Calu3 (cell line): ENCODE measurements around the gene ING4. TPM values are rescaled to one million over a fixed set of nuclear protein-coding genes. Genes with fewer than 3 reads are reported as not detected.
A peak's percentile ranks its signal among the peaks of the same experiment; 100 is the strongest.

ENCODE experiments used
- BruUV-seq: library from RNA; stranded (reverse); fragments of 400-500 nt; replicated peaks from 2 replicates; lab custom pipeline; 2021; lab: Mats Ljungman, UMichigan
- CTCF ChIA-PET: fragments of 300-600 bp; sonication (Branson Sonifier 250); formaldehyde crosslinking; loops from one replicate; lab custom pipeline; 2022; ENCODE audit warnings: antibody characterized with exemption; lab: Charles Lee
- DNase-seq: peaks from one replicate; pipeline ENCODE4 v3.0.0; 2022
- H3K27ac Mint-ChIP-seq: one replicate; pipeline ENCODE4 v1.8.0; 2022; ENCODE audit warnings: mixed read lengths; ENCODE audit not compliant: unreplicated experiment
- H3K27me3 Mint-ChIP-seq: one replicate; pipeline ENCODE4 v1.8.0; 2022; ENCODE audit warnings: mixed read lengths; ENCODE audit not compliant: unreplicated experiment
- H3K36me3 Mint-ChIP-seq: one replicate; pipeline ENCODE4 v1.8.0; 2022; ENCODE audit warnings: mild to moderate bottlenecking, moderate library complexity, mixed read lengths; ENCODE audit not compliant: insufficient read depth, unreplicated experiment
- H3K4me1 Mint-ChIP-seq: one replicate; pipeline ENCODE4 v1.8.0; 2022; ENCODE audit warnings: mild to moderate bottlenecking, low read depth, mixed read lengths; ENCODE audit not compliant: unreplicated experiment
- H3K4me3 Mint-ChIP-seq: one replicate; pipeline ENCODE4 v1.8.0; 2022; ENCODE audit warnings: mild to moderate bottlenecking, low read depth, moderate library complexity, mixed read lengths; ENCODE audit not compliant: unreplicated experiment
- H3K9me3 Mint-ChIP-seq: one replicate; pipeline ENCODE4 v1.8.0; 2022; ENCODE audit warnings: low read depth, mixed read lengths; ENCODE audit not compliant: unreplicated experiment
- intact Hi-C: fragments of 100-400 bp; cut with micrococcal nuclease; formaldehyde crosslinking; loops from one replicate; pipeline ENCODE4 v1.10.0; 2022; ENCODE audit not compliant: unreplicated experiment
- total RNA-seq: library from RNA; stranded (reverse); gene quantifications from 2 replicates; pipeline ENCODE4 v1.2.3, GENCODE V29; 2022
- TF ChIP-seq, protein P1 (sequence below): fragments of 200-600 bp; IDR thresholded peaks from one replicate; pipeline ENCODE4 v1.8.0; 2022; ENCODE audit warnings: antibody characterized with exemption; ENCODE audit not compliant: unreplicated experiment

Gene ING4
- total RNA-seq, 1 experiment from 2014 or later, result 24.9 TPM

DNA sequence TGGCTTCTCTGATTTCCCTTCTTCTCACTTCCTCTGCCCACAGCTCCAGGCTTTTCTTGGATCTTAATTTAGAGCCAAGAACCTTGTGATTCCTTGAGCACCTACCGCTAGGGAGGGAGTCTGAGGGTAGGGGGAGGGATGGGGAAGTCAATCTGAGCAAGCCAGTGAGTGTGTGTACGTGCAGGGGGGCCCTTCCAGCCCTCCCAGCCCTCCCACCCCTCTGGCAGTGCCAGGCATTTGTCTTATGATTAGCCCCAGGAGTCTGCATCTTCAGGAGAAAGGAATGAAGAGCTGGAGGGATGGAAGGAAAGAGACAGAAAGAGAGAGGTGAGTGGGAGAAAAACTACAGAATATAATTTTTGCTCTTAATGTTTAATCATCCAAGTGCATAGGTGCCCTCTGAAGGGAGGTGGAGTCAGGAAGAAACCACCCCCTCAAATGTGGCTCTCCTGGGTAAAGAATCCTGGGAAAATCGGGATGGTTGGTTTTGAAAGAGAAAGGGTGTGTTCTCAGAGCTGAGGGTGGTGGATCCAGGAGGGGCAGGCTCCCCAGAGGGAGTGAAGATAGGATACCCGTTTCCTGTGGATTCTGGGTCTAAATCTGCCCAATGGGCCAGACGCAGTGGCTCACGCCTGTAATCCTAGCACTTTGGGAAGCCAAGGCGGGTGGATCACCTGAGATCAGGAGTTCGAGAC is 35.6 kb upstream of the ING4 start:
- no peak overlapping the region for H3K4me3 Mint-ChIP-seq
- peaks cover 6% of the 10 kb centered on the region for H3K4me1 Mint-ChIP-seq
- TF ChIP-seq, protein P1, sequence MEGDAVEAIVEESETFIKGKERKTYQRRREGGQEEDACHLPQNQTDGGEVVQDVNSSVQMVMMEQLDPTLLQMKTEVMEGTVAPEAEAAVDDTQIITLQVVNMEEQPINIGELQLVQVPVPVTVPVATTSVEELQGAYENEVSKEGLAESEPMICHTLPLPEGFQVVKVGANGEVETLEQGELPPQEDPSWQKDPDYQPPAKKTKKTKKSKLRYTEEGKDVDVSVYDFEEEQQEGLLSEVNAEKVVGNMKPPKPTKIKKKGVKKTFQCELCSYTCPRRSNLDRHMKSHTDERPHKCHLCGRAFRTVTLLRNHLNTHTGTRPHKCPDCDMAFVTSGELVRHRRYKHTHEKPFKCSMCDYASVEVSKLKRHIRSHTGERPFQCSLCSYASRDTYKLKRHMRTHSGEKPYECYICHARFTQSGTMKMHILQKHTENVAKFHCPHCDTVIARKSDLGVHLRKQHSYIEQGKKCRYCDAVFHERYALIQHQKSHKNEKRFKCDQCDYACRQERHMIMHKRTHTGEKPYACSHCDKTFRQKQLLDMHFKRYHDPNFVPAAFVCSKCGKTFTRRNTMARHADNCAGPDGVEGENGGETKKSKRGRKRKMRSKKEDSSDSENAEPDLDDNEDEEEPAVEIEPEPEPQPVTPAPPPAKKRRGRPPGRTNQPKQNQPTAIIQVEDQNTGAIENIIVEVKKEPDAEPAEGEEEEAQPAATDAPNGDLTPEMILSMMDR, result no peak
- BruUV-seq, result no TSS peak
- H3K9me3 Mint-ChIP-seq, result no peaks in the 10 kb centered on the region
- DNase-seq, result no peak
- intact Hi-C loops, result loop anchor here (5.0 kb wide), 1 partner anchor 81 kb away; no protein-coding TSS in a partner anchor
- peaks cover 100% of the 10 kb centered on the region for H3K27me3 Mint-ChIP-seq
- H3K36me3 Mint-ChIP-seq, result no peaks in the 10 kb centered on the region
- no peak overlapping the region for H3K27ac Mint-ChIP-seq
- CTCF ChIA-PET, result interaction anchor here (1.1 to 2.6 kb wide), 2 partner anchors 9 to 63 kb away, joined by 5 to 8 read pairs; partner anchors contain the start of genes LPAR5 and ZNF384

DNA sequence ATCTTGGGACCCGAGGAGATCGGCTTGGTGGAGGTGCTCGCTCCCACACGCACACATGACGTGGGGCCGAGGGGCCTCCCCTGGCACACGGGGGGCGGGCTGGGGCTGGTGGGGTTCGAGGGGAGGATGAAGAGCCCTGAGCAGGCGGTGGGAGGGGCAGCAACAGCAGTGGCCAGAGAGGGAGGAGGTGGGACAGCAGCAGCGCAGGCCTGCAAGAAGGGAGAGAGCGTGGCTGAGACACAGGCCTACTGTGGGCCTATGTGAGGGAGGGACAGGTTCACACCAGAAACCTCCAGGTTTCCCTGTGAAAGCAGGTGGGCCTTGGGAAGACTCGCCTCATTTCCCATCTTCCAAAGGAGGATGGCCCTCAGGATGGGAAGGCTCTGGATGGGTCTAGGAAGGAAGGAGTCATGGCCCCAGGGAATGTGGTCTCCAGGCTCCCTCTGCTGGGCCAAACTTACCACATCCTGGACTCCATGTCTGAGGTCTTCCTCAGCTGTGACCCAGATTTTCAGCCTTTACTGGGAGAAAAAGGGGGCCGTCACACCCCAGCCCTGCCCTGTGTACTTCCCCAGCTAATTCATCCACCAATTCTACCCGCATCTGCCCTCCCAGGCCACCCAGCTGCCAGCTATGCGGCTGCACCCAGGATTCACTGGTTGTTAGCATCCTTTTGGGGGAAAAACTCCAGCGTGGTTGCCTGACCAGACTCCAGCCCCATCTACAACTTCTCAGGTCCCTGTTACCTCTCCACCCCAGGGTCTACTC is 34.8 kb upstream of the ING4 start:
- no peaks in the 10 kb centered on the region for H3K36me3 Mint-ChIP-seq

DNA sequence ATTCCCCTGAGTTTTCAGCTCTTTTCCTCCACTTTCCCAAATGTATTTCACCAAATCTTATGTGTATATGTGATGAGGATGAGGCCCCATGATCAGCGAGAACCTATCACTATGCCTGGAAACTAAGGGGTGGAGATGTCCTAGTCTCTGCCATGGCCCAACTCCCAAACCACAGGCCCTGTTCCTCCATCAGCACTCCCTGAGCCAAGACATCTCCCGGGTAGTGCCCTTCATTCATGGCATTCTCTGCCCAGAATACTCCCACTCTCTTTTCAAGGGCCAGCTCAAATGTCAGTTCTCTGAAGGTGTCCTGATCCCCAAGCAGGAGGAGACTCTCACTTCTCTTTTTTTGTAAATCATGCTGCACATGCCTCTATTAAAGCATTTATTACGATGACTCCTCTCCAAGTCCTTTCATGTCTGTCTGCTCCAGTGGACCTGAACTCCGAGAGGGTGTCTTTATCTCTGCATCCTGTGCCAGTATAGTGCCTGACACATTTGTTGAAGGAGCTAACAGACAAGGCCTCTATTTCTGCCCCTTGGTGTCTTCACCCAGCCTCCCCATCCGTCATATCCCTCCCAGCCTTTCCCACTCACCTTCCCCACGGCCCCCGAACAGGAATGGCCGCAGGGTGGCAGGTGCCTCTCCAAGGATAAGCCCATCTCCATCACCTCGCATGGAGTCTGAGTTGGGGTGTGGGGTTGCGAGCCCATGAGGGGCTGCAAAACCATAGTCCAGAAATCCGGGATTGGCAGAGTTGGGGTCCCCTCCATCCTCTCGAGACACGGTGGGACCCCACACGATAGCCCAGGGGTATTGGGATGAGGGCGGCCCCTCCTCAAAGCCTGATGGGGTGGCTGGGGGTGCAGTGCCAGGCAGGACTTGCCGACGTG is 34.0 kb upstream of the ING4 start:
- Mint-ChIP-seq H3K36me3 (no peaks in the 10 kb centered on the region), H3K9me3 (no peaks in the 10 kb centered on the region), H3K4me3 (no peak overlapping the region), H3K4me1 (no peaks in the 10 kb centered on the region), H3K27ac (no peak overlapping the region), H3K27me3 (peaks cover 93% of the 10 kb centered on the region)
- BruUV-seq, result no TSS peak
- intact Hi-C loops, result loop anchor here (5.0 kb wide), 1 partner anchor 80 kb away; no protein-coding TSS in a partner anchor
- TF ChIP-seq, protein P1, result no peak
- CTCF ChIA-PET, result interaction anchor here (1.1 kb wide), 1 partner anchor 81 kb away, joined by 3 read pairs; no protein-coding TSS in a partner anchor
- no peak for DNase-seq

More for the DNA sequence above, 34.8 kb upstream of the ING4 start:
- Mint-ChIP-seq H3K9me3 (no peaks in the 10 kb centered on the region), H3K4me3 (no peak overlapping the region), H3K27ac (no peak overlapping the region), H3K27me3 (peaks cover 100% of the 10 kb centered on the region), H3K4me1 (no peaks in the 10 kb centered on the region)
- TF ChIP-seq, protein P1, result peak; percentile 74
- intact Hi-C loops, result loop anchor here (5.0 kb wide), 1 partner anchor 80 kb away; no protein-coding TSS in a partner anchor
- CTCF ChIA-PET, result interaction anchor here (1.1 to 2.6 kb wide), 2 partner anchors 8 to 62 kb away, joined by 5 to 8 read pairs; partner anchors contain the start of genes LPAR5 and ZNF384
- no TSS peak for BruUV-seq
- peak; percentile 55 for DNase-seq
